Sigmoid colon (tissue), 4 donors: Measurements from ENCODE around the gene KRTAP21-3.

Experiments used
- CTCF ChIP-seq, 4 experiments: fragments of 450-650 bp in 3 of 4; fragments of 200-600 bp in 1 of 4; IDR thresholded peaks; one replicate each; pipeline ENCODE4 v1.5.1; 2016 to 2019; ENCODE audit warnings: antibody characterized with exemption in 4 of 4, mild to moderate bottlenecking in 3 of 4, moderate library complexity in 2 of 4
- EP300 ChIP-seq, 4 donors: sonication (generic); formaldehyde crosslinking; IDR thresholded peaks; one replicate each; pipeline ENCODE4 v1.6.1; 2017; ENCODE audit warnings: antibody characterized with exemption in 4 of 4
- POLR2A ChIP-seq, 2 donors: fragments of 450-650 bp; IDR thresholded peaks; one replicate each; pipeline ENCODE4 v1.6.1; 2016; ENCODE audit warnings: antibody characterized with exemption in 2 of 2, mild to moderate bottlenecking in 2 of 2, moderate library complexity in 2 of 2
- POLR2AphosphoS5 ChIP-seq, 4 donors: sonication (generic); formaldehyde crosslinking; IDR thresholded peaks; one replicate each; pipeline ENCODE4 v1.6.1; 2017; ENCODE audit warnings: antibody characterized with exemption in 4 of 4

GRCh38 chr21:30680586-30680985, 38.0 kb downstream of the KRTAP21-3 start:
- TF ChIP-seq CTCF (IDR thresholded peaks at IDR 0.05) (no peak), POLR2A (IDR thresholded peaks at IDR 0.05) (no peak), EP300 (IDR thresholded peaks at IDR 0.05) (no peak), POLR2AphosphoS5 (IDR thresholded peaks at IDR 0.05) (no peak)
